Spleen (tissue), 7 donors: ENCODE results near the gene OPN3.

Source experiments
- POLR2AphosphoS5 ChIP-seq, 3 donors: sonication (generic); formaldehyde crosslinking; IDR thresholded peaks; one replicate each; pipeline ENCODE4 v1.5.1; 2017; ENCODE audit warnings: antibody characterized with exemption in 3 of 3
- TF ChIP-seq, protein P1 (sequence below), 11 experiments: fragments of 200-600 bp in 7 of 11; fragments of 450-650 bp in 4 of 11; sonication (generic) in 4 of 11; IDR thresholded peaks in 8 of 11; conservative IDR thresholded peaks in 3 of 11; 1 replicate in 7 of 11; 2 replicates in 4 of 11; pipeline versions ENCODE4 v1.4.0 to v1.8.0; 2016 to 2021; ENCODE audit warnings: antibody characterized with exemption in 11 of 11, inconsistent platforms in 4 of 11, mild to moderate bottlenecking in 1 of 11
- donor health status: DM: no; HTN: no; CAD: no; lungs with moderate emphysema.
- donor health status: DM: no; HTN: no; CAD: no.
- donor health status: DM: no; HTN: no; CAD: no.

DNA sequence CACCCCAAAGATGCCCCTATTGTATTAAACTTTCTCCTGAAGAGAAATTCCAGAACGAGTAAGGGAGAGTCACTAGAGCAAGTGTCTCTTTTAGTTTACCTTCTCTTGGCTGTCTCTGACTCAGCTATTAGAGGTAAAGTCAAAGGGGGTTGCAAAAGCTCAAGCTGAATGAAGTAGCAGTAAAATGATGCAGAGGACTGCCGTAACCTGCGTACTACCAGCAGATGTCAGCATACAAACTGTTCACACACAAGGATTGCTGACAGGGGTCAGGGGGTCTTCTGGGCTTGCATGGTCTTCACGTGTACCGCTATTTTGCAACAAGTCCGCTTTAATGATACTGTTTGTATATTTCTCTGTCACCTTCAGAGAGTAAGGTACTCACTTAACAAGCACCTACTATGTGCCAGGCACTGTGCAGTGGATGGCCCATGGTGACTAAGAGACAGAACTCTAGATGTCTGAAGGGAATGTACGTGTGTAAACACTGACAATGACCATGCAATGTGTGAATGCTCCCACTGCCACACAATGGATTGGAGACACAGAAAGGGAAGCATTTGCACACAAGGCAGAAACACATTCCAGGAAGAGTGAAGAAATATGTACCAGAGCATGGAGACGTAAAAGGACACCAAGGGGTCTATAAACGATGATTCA is 34.9 kb downstream of the OPN3 start:
- TF ChIP-seq, protein P1, sequence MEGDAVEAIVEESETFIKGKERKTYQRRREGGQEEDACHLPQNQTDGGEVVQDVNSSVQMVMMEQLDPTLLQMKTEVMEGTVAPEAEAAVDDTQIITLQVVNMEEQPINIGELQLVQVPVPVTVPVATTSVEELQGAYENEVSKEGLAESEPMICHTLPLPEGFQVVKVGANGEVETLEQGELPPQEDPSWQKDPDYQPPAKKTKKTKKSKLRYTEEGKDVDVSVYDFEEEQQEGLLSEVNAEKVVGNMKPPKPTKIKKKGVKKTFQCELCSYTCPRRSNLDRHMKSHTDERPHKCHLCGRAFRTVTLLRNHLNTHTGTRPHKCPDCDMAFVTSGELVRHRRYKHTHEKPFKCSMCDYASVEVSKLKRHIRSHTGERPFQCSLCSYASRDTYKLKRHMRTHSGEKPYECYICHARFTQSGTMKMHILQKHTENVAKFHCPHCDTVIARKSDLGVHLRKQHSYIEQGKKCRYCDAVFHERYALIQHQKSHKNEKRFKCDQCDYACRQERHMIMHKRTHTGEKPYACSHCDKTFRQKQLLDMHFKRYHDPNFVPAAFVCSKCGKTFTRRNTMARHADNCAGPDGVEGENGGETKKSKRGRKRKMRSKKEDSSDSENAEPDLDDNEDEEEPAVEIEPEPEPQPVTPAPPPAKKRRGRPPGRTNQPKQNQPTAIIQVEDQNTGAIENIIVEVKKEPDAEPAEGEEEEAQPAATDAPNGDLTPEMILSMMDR (IDR thresholded peaks at IDR 0.05 in 8 of 11, conservative IDR thresholded peaks at IDR 0.05 in 3 of 11), result no peak
- TF ChIP-seq POLR2AphosphoS5 (IDR thresholded peaks at IDR 0.05), result peak in 1 of 3 donors; percentile 19
